GM23338 (cell line): ENCODE measurements around the gene PEX11A. TPM values are rescaled to one million over a fixed set of nuclear protein-coding genes. Genes with fewer than 3 reads are reported as not detected.

Experiments
- ATAC-seq: fragments of 200-7000 bp; cut with Tn5 transposase; 3 replicates; pipeline ENCODE4 v1.9.1; 2020
- DNase-seq: peaks from one replicate; pipeline ENCODE4 v3.0.0-alpha.2; 2015; ENCODE audit warnings: low spot score
- H2AFZ ChIP-seq: fragments of 200-600 bp; sonication (generic); 2 replicates; pipeline ENCODE4 v1.8.0; 2016; ENCODE audit warnings: antibody characterized with exemption, mild to moderate bottlenecking, moderate library complexity
- H3F3A ChIP-seq: fragments of 200-600 bp; sonication (generic); replicated peaks from 2 replicates; pipeline ENCODE4 v1.8.0; 2017; ENCODE audit warnings: antibody characterized with exemption, mixed run types, low read depth
- H3K27ac ChIP-seq: fragments of 200-600 bp; sonication (generic); 2 replicates; pipeline ENCODE4 v1.6.1; 2016; ENCODE audit warnings: low read depth
- H3K27me3 ChIP-seq: fragments of 200-600 bp; sonication (generic); 2 replicates; pipeline ENCODE4 v1.8.0; 2016; ENCODE audit warnings: mild to moderate bottlenecking, mixed run types, moderate library complexity; ENCODE audit not compliant: insufficient read depth
- H3K36me3 ChIP-seq: fragments of 200-600 bp; sonication (generic); 2 replicates; pipeline ENCODE4 v1.8.0; 2016; ENCODE audit warnings: mild to moderate bottlenecking; ENCODE audit not compliant: insufficient read depth
- H3K4me1 ChIP-seq: fragments of 200-600 bp; sonication (generic); 2 replicates; pipeline ENCODE4 v1.8.0; 2016; ENCODE audit warnings: mild to moderate bottlenecking, moderate library complexity; ENCODE audit not compliant: insufficient read depth
- H3K4me2 ChIP-seq: fragments of 200-600 bp; sonication (generic); 2 replicates; pipeline ENCODE4 v1.7.1; 2017; ENCODE audit warnings: mixed run types
- H3K4me3 ChIP-seq: fragments of 200-600 bp; sonication (generic); 2 replicates; pipeline ENCODE4 v1.6.1; 2016; ENCODE audit warnings: mixed run types
- H3K79me2 ChIP-seq: fragments of 200-600 bp; sonication (generic); replicated peaks from 2 replicates; pipeline ENCODE4 v1.8.0; 2017; ENCODE audit warnings: mild to moderate bottlenecking; ENCODE audit not compliant: insufficient read depth
- H3K9me2 ChIP-seq: fragments of 200-600 bp; sonication (generic); 2 replicates; pipeline ENCODE4 v1.8.0; 2017; ENCODE audit not compliant: insufficient read depth
- H4K20me1 ChIP-seq: fragments of 200-600 bp; sonication (generic); replicated peaks from 2 replicates; pipeline ENCODE4 v1.8.0; 2017; ENCODE audit warnings: mild to moderate bottlenecking; ENCODE audit not compliant: insufficient read depth
- H3K27ac Mint-ChIP-seq: 2 replicates; pipeline ENCODE4 v1.8.0; 2020; ENCODE audit warnings: inconsistent platforms, mild to moderate bottlenecking, moderate library complexity, mixed read lengths
- H3K27me3 Mint-ChIP-seq: 3 replicates; pipeline ENCODE4 v1.8.0; 2022; ENCODE audit warnings: low read depth, mild to moderate bottlenecking, moderate library complexity, mixed read lengths, inconsistent platforms; ENCODE audit not compliant: insufficient read depth, poor library complexity
- H3K36me3 Mint-ChIP-seq: 3 replicates; pipeline ENCODE4 v1.8.0; 2021; ENCODE audit warnings: low read depth, mild to moderate bottlenecking, inconsistent platforms, moderate library complexity, mixed read lengths
- H3K4me1 Mint-ChIP-seq: 3 replicates; pipeline ENCODE4 v1.8.0; 2020; ENCODE audit warnings: mild to moderate bottlenecking, inconsistent platforms, mixed read lengths
- H3K4me3 Mint-ChIP-seq: 3 replicates; pipeline ENCODE4 v1.8.0; 2021; ENCODE audit warnings: moderate library complexity, mild to moderate bottlenecking, inconsistent platforms, mixed read lengths
- H3K9me3 Mint-ChIP-seq: 3 replicates; pipeline ENCODE4 v1.8.0; 2020; ENCODE audit warnings: moderate library complexity, mild to moderate bottlenecking, inconsistent platforms, mixed read lengths
- EZH2 ChIP-seq: fragments of 200-600 bp; sonication (generic); IDR thresholded peaks from one replicate; pipeline ENCODE4 v1.8.0; 2017; ENCODE audit warnings: antibody characterized with exemption, mild to moderate bottlenecking, low read depth; ENCODE audit not compliant: unreplicated experiment
- REST ChIP-seq: IDR thresholded peaks from one replicate; pipeline ENCODE4 v1.6.1; 2018; ENCODE audit warnings: antibody characterized with exemption; ENCODE audit not compliant: unreplicated experiment
- STAT1 ChIP-seq: IDR thresholded peaks from one replicate; pipeline ENCODE4 v1.6.1; 2016; ENCODE audit warnings: antibody characterized with exemption; ENCODE audit not compliant: unreplicated experiment
- ZNF462 ChIP-seq: fragments of 250-450 bp; sonication (Bioruptor Pico); IDR thresholded peaks from 2 replicates; pipeline ENCODE4 v1.5.0; 2020; ENCODE audit warnings: mild to moderate bottlenecking, moderate library complexity
- polyA plus RNA-seq: library from polyadenylated mRNA; unstranded; fragments of >200 nt; fragmentation: Nextera tagmentation; extraction: Ambion mirVana; gene quantifications from 2 replicates; pipeline ENCODE4 v1.2.1, GENCODE V29; 2016
- total RNA-seq: library from RNA; depleted of rRNA; stranded (reverse); fragments of >200 nt; shearing (Covaris generic); gene quantifications from 2 replicates; pipeline ENCODE4 v1.2.3, GENCODE V29; 2014
- TF ChIP-seq, protein P1 (sequence below), 2 experiments: fragments of 200-600 bp in 1 of 2; sonication (generic) in 1 of 2; conservative IDR thresholded peaks; 2 replicates each; pipeline versions ENCODE4 v1.5.1 to v1.6.1; 2016 to 2017; ENCODE audit warnings: antibody characterized with exemption in 2 of 2, low read depth in 2 of 2, mild to moderate bottlenecking in 2 of 2, moderate library complexity in 1 of 2

PEX11A gene
- total and polyA plus RNA-seq, 2 experiments from 2014 or later, result 2.1 to 4.8 TPM

- Histone ChIP-seq H3K4me3 (peak overlapping the region; percentile 37; the same call in 1 of the 2 replicates), H3K9me2 (peaks cover 2% of the 10 kb centered on the region; the same call in 1 of the 2 replicates), H3K4me1 (no peaks in the 10 kb centered on the region), H3K36me3 (no peaks in the 10 kb centered on the region; the same call in 1 of the 2 replicates), H3K79me2 (peaks cover 3% of the 10 kb centered on the region), H2AFZ (no peak overlapping the region), H3K4me2 (peak overlapping the region; percentile 64; the same call in 1 of the 2 replicates), H4K20me1 (peaks cover 4% of the 10 kb centered on the region; the same call in 1 of the 2 replicates), H3K27ac (no peak overlapping the region), H3F3A (no peaks in the 10 kb centered on the region), H3K27me3 (0 out of 2 replicates have a peak, but pooled peaks cover 4% of the 10 kb centered on the region)
- TF ChIP-seq EZH2, result no peak
- TF ChIP-seq, protein P1, sequence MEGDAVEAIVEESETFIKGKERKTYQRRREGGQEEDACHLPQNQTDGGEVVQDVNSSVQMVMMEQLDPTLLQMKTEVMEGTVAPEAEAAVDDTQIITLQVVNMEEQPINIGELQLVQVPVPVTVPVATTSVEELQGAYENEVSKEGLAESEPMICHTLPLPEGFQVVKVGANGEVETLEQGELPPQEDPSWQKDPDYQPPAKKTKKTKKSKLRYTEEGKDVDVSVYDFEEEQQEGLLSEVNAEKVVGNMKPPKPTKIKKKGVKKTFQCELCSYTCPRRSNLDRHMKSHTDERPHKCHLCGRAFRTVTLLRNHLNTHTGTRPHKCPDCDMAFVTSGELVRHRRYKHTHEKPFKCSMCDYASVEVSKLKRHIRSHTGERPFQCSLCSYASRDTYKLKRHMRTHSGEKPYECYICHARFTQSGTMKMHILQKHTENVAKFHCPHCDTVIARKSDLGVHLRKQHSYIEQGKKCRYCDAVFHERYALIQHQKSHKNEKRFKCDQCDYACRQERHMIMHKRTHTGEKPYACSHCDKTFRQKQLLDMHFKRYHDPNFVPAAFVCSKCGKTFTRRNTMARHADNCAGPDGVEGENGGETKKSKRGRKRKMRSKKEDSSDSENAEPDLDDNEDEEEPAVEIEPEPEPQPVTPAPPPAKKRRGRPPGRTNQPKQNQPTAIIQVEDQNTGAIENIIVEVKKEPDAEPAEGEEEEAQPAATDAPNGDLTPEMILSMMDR (conservative IDR thresholded peaks at IDR 0.05; ENCODE audit: low read depth in 2 of 2), result peak in 1 of 2 experiments; percentile 34; a peak in 2 of 4 replicates
- ATAC-seq (peak; percentile 74), DNase-seq (peak; percentile 84)
- peaks cover 35% of the 10 kb centered on the region for H3K36me3 Mint-ChIP-seq
- H3K9me3 Mint-ChIP-seq, result no peaks in the 10 kb centered on the region
- no peak overlapping the region for H3K4me3 Mint-ChIP-seq
- no peak overlapping the region for H3K27ac Mint-ChIP-seq
- H3K4me1 Mint-ChIP-seq, result peaks cover 2% of the 10 kb centered on the region; the same call in 2 of the 3 replicates
- H3K27me3 Mint-ChIP-seq, result peaks cover 6% of the 10 kb centered on the region
Measured at GRCh38 chr15:89648106-89649012, 42.2 kb downstream of the PEX11A start.

DNA sequence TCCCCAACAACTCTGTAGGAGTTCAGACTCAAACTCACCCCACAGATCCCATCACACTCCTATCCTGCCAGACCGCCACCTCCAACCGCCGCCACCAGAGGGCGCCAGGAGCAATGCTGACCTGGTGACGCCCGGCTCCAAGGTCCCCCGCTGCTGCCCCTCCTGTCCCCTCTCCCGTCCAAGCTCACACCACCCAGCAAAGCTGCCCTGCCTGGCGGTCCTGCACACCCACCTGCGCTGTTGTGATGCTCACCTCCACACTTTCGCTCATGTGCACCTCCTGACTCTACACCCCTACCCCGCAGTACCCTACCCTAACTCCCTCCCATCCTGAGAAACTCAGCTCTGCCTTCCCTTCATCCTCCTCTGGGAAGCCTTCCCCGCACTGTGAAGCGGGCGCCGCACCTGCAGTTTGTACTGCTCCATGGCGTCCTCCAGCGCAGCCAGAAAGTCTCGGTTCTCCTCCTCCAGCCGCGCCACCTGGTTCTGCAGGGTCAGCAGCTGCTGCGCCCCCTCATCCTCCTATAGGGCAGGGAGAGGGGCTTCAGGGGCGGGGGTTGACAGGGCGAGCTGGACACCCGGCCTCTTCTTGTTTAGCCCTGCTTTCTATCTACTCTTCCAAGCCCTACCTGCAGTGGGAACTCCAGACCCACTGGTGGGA lies 43.2 kb downstream of the PEX11A start:
- H3K27ac ChIP-seq, result no peak overlapping the region
- Mint-ChIP-seq H3K9me3 (no peaks in the 10 kb centered on the region), H3K4me1 (peaks cover 2% of the 10 kb centered on the region; the same call in 1 of the 3 replicates), H3K36me3 (peaks cover 42% of the 10 kb centered on the region), H3K27ac (no peak overlapping the region), H3K4me3 (peak overlapping the region; percentile 55; the same call in 2 of the 3 replicates), H3K27me3 (peaks cover 6% of the 10 kb centered on the region)
- H3K9me2 ChIP-seq, result peaks cover 2% of the 10 kb centered on the region; the same call in 1 of the 2 replicates
- 0 out of 2 replicates have a peak, but pooled peaks cover 4% of the 10 kb centered on the region for H3K27me3 ChIP-seq
- H3K4me1 ChIP-seq, result no peaks in the 10 kb centered on the region
- no peaks in the 10 kb centered on the region for H3K79me2 ChIP-seq
- H3K36me3 ChIP-seq, result no peaks in the 10 kb centered on the region; the same call in 1 of the 2 replicates
- H2AFZ ChIP-seq, result no peak overlapping the region
- peak overlapping the region; percentile 64; the same call in 1 of the 2 replicates for H3K4me2 ChIP-seq
- ATAC-seq (peak; percentile 84), DNase-seq (peak; percentile 85)
- H3F3A ChIP-seq, result no peaks in the 10 kb centered on the region
- peak overlapping the region; percentile 37; the same call in 1 of the 2 replicates for H3K4me3 ChIP-seq
- peaks cover 4% of the 10 kb centered on the region; the same call in 1 of the 2 replicates for H4K20me1 ChIP-seq
- TF ChIP-seq REST, result no peak
- TF ChIP-seq ZNF462 (CRISPR knock-in tag), result no peak
- no peak for TF ChIP-seq STAT1
